ENCODE data around the gene PDZK1.
"Not testable (repeated sequence)": the region's sequence is repeated elsewhere in the genome, so short reads cannot be mapped to it uniquely, and the experiment has no call there.

Gene PDZK1

GRCh38 chr1:145710291-145711027 is 3.3 kb upstream of the PDZK1 start:
- DNase-seq (ENCODE audit: low read depth), result no peak

GRCh38 chr1:145708063-145708462 is 895 bp upstream of the PDZK1 start:
- no peak for DNase-seq (ENCODE audit: low read depth)

- no peak for DNase-seq (ENCODE audit: low read depth)
These were observed 993 bp downstream of the PDZK1 start for GRCh38 chr1:145706086-145706664.

GRCh38 chr1:145705622-145706021 is 1.5 kb downstream of the PDZK1 start:
- DNase-seq (ENCODE audit: low read depth), result no peak

- no peak for DNase-seq (ENCODE audit: low read depth)
These were observed 4.3 kb downstream of the PDZK1 start for GRCh38 chr1:145702826-145703225.

GRCh38 chr1:145702052-145702451 is 5.1 kb downstream of the PDZK1 start:
- no peak for DNase-seq (ENCODE audit: low read depth)

- no peak for DNase-seq (ENCODE audit: low read depth)
These were observed 5.8 kb downstream of the PDZK1 start for GRCh38 chr1:145701306-145701862.

GRCh38 chr1:145696630-145696960 is 10.6 kb downstream of the PDZK1 start:
- no peak for DNase-seq (ENCODE audit: low read depth)

- DNase-seq (ENCODE audit: low read depth), result no peak
These were observed 11.1 kb downstream of the PDZK1 start for GRCh38 chr1:145695821-145696629.

- no peak for DNase-seq (ENCODE audit: low read depth)
These were observed 14.3 kb downstream of the PDZK1 start for GRCh38 chr1:145692785-145693443.

- DNase-seq (ENCODE audit: low read depth), result no peak
These were observed 16.3 kb downstream of the PDZK1 start for GRCh38 chr1:145690587-145691558.

GRCh38 chr1:145689922-145690321 is 17.2 kb downstream of the PDZK1 start:
- no peak for DNase-seq (ENCODE audit: low read depth)

GRCh38 chr1:145688924-145689323 is 18.2 kb downstream of the PDZK1 start:
- no peak for DNase-seq (ENCODE audit: low read depth)

GRCh38 chr1:145688328-145688727 is 18.8 kb downstream of the PDZK1 start:
- no peak for DNase-seq (ENCODE audit: low read depth)

GRCh38 chr1:145686078-145686477 is 21.1 kb downstream of the PDZK1 start:
- DNase-seq (ENCODE audit: low read depth), result not testable (repeated sequence)

- not testable (repeated sequence) for DNase-seq (ENCODE audit: low read depth)
These were observed 22.3 kb downstream of the PDZK1 start for GRCh38 chr1:145684858-145685257.

- DNase-seq (ENCODE audit: low read depth), result not testable (repeated sequence)
These were observed 34.0 kb downstream of the PDZK1 start for GRCh38 chr1:145673217-145673616.

- DNase-seq (ENCODE audit: low read depth), result not testable (repeated sequence)
These were observed 36.0 kb downstream of the PDZK1 start for GRCh38 chr1:145670995-145671745.

GRCh38 chr1:145665015-145665414 is 42.2 kb downstream of the PDZK1 start:
- DNase-seq (ENCODE audit: low read depth), result not testable (repeated sequence)

GRCh38 chr1:145662502-145662901 is 44.7 kb downstream of the PDZK1 start:
- not testable (repeated sequence) for DNase-seq (ENCODE audit: low read depth)
